H9 (cell line): ENCODE data around the gene PPP2R2B. TPM values are rescaled to one million over a fixed set of nuclear protein-coding genes. Genes with fewer than 3 reads are reported as not detected.

Experiments used
- DNase-seq: peaks from one replicate; pipeline ENCODE4 v3.0.0-alpha.2; 2017
- H2AFZ ChIP-seq: one replicate; pipeline ENCODE4 v1.6.1; 2013; ENCODE audit warnings: mild to moderate bottlenecking, low read length, control low read depth, moderate library complexity
- H2AK5ac ChIP-seq: 2 replicates; pipeline ENCODE4 v1.6.1; 2013; ENCODE audit warnings: low read length, control low read depth, mixed read lengths; ENCODE audit not compliant: insufficient read length
- H2BK120ac ChIP-seq: one replicate; pipeline ENCODE4 v1.6.1; 2013; ENCODE audit warnings: low read depth, mild to moderate bottlenecking, low read length, control low read depth, inconsistent platforms; ENCODE audit not compliant: poor library complexity, severe bottlenecking
- H2BK12ac ChIP-seq: 2 replicates; pipeline ENCODE4 v1.6.1; 2013; ENCODE audit warnings: low read length, control low read depth, mixed read lengths, low read depth; ENCODE audit not compliant: insufficient read length
- H2BK15ac ChIP-seq: 2 replicates; pipeline ENCODE4 v1.6.1; 2013; ENCODE audit warnings: low read depth, low read length, control low read depth
- H2BK20ac ChIP-seq: one replicate; pipeline ENCODE4 v1.6.1; 2013; ENCODE audit warnings: low read depth, mild to moderate bottlenecking, low read length, control low read depth, inconsistent platforms; ENCODE audit not compliant: poor library complexity, severe bottlenecking
- H2BK5ac ChIP-seq: 2 replicates; pipeline ENCODE4 v1.6.1; 2013; ENCODE audit warnings: low read length, control low read depth, mixed read lengths; ENCODE audit not compliant: insufficient read length
- H3K14ac ChIP-seq: 2 replicates; pipeline ENCODE4 v1.6.1; 2013; ENCODE audit warnings: low read length, control low read depth; ENCODE audit not compliant: insufficient read depth
- H3K18ac ChIP-seq: 2 replicates; pipeline ENCODE4 v1.6.1; 2013; ENCODE audit warnings: low read depth, mild to moderate bottlenecking, mixed read lengths, low read length, control low read depth; ENCODE audit not compliant: insufficient read length
- H3K23ac ChIP-seq: 2 replicates; pipeline ENCODE4 v1.6.1; 2013; ENCODE audit warnings: low read length, control low read depth, mixed read lengths, low read depth; ENCODE audit not compliant: insufficient read length
- H3K23me2 ChIP-seq: 2 replicates; pipeline ENCODE4 v1.6.1; 2013; ENCODE audit warnings: low read depth, mild to moderate bottlenecking, mixed read lengths, low read length, control low read depth; ENCODE audit not compliant: insufficient read length, poor library complexity, severe bottlenecking
- H3K27ac ChIP-seq: 2 replicates; pipeline ENCODE4 v1.5.1; 2013; ENCODE audit warnings: low read length, control low read depth, mixed read lengths, low read depth; ENCODE audit not compliant: insufficient read length
- H3K27me3 ChIP-seq: 2 replicates; pipeline ENCODE4 v1.6.1; 2013; ENCODE audit warnings: low read length, control low read depth, inconsistent platforms; ENCODE audit not compliant: insufficient read depth
- H3K4ac ChIP-seq: 2 replicates; pipeline ENCODE4 v1.6.1; 2013; ENCODE audit warnings: low read depth, mild to moderate bottlenecking, control low read depth, inconsistent platforms, low read length, moderate library complexity
- H3K4me1 ChIP-seq: 2 replicates; pipeline ENCODE4 v1.6.1; 2013; ENCODE audit warnings: low read length, control low read depth, inconsistent platforms; ENCODE audit not compliant: insufficient read depth
- H3K4me2 ChIP-seq: 2 replicates; pipeline ENCODE4 v1.6.1; 2013; ENCODE audit warnings: low read length, control low read depth, mixed read lengths; ENCODE audit not compliant: insufficient read length, insufficient read depth
- H3K56ac ChIP-seq: 2 replicates; pipeline ENCODE4 v1.6.1; 2013; ENCODE audit warnings: low read depth, mild to moderate bottlenecking, mixed read lengths, low read length, control low read depth; ENCODE audit not compliant: insufficient read length
- H3K79me1 ChIP-seq: 2 replicates; pipeline ENCODE4 v1.6.1; 2013; ENCODE audit warnings: low read depth, mild to moderate bottlenecking, moderate library complexity, low read length, control low read depth, inconsistent platforms; ENCODE audit not compliant: insufficient read depth, poor library complexity, severe bottlenecking
- H3K79me2 ChIP-seq: 2 replicates; pipeline ENCODE4 v1.6.1; 2013; ENCODE audit warnings: low read length, control low read depth, inconsistent platforms; ENCODE audit not compliant: insufficient read depth
- H3K9ac ChIP-seq: 2 replicates; pipeline ENCODE4 v1.6.1; 2013; ENCODE audit warnings: low read length, control low read depth, mixed read lengths; ENCODE audit not compliant: insufficient read length; ENCODE audit errors: extremely low read depth
- H3K9me3 ChIP-seq: one replicate; pipeline ENCODE4 v1.6.1; 2013; ENCODE audit warnings: low read depth, low read length, inconsistent platforms; ENCODE audit not compliant: control insufficient read depth
- H3T11ph ChIP-seq: one replicate; pipeline ENCODE4 v1.6.1; 2013; ENCODE audit warnings: mild to moderate bottlenecking, low read length, control low read depth, inconsistent platforms
- H4K20me1 ChIP-seq: one replicate; pipeline ENCODE4 v1.6.1; 2013; ENCODE audit not compliant: control insufficient read depth, insufficient read length, insufficient read depth
- H4K5ac ChIP-seq: 2 replicates; pipeline ENCODE4 v1.6.1; 2013; ENCODE audit warnings: low read depth, mild to moderate bottlenecking, mixed read lengths, low read length, control low read depth; ENCODE audit not compliant: insufficient read length
- H4K8ac ChIP-seq: replicated peaks from 2 replicates; pipeline ENCODE4 v1.6.1; 2013; ENCODE audit warnings: low read length, control low read depth, mixed read lengths, low read depth; ENCODE audit not compliant: insufficient read length
- H4K91ac ChIP-seq: 2 replicates; pipeline ENCODE4 v1.6.1; 2013; ENCODE audit warnings: low read depth, mild to moderate bottlenecking, moderate library complexity, mixed read lengths, low read length, control low read depth; ENCODE audit not compliant: insufficient read length
- H3K27ac Mint-ChIP-seq, 3 experiments: 2 replicates in 2 of 3; 3 replicates in 1 of 3; pipeline ENCODE4 v1.8.0; 2020 to 2021; ENCODE audit warnings: mixed read lengths in 3 of 3, mild to moderate bottlenecking in 1 of 3, moderate library complexity in 1 of 3
- H3K27me3 Mint-ChIP-seq: 2 replicates; pipeline ENCODE4 v1.8.0; 2021; ENCODE audit warnings: low read depth, mild to moderate bottlenecking, moderate library complexity, mixed read lengths
- H3K36me3 Mint-ChIP-seq, 3 experiments: 2 replicates in 2 of 3; 3 replicates in 1 of 3; pipeline ENCODE4 v1.8.0; 2020 to 2021; ENCODE audit warnings: low read depth in 3 of 3, mixed read lengths in 3 of 3; ENCODE audit not compliant: insufficient read depth in 1 of 3
- H3K4me1 Mint-ChIP-seq, 2 experiments: 2 replicates each; pipeline ENCODE4 v1.8.0; 2020; ENCODE audit warnings: mixed read lengths in 2 of 2
- H3K4me3 Mint-ChIP-seq, 2 experiments: 2 replicates in 1 of 2; 3 replicates in 1 of 2; pipeline ENCODE4 v1.8.0; 2020 to 2021; ENCODE audit warnings: mild to moderate bottlenecking in 2 of 2, mixed read lengths in 2 of 2, moderate library complexity in 1 of 2
- H3K9me3 Mint-ChIP-seq, 2 experiments: 2 replicates in 1 of 2; 3 replicates in 1 of 2; pipeline ENCODE4 v1.8.0; 2020; ENCODE audit warnings: mild to moderate bottlenecking in 2 of 2, mixed read lengths in 2 of 2, moderate library complexity in 1 of 2
- CTCF ChIP-seq: fragments of 200-600 bp; sonication (generic); conservative IDR thresholded peaks from 3 replicates; pipeline ENCODE4 v1.8.0; 2021; ENCODE audit warnings: antibody characterized with exemption, mild to moderate bottlenecking
- WGBS: extraction: QIAGEN DNeasy Blood & Tissue Kit; methylation state at CpG from one replicate; pipeline ENCODE4 v1.1.7; 2013; ENCODE audit warnings: missing lambda C conversion rate, low lambda C conversion rate, mixed read lengths; ENCODE audit not compliant: insufficient read length; ENCODE audit errors: extremely low coverage; 5-methylcytosine and 5-hydroxymethylcytosine counted together
- total RNA-seq: library from RNA; stranded (reverse); gene quantifications from 2 replicates; pipeline ENCODE4 v1.2.1, GENCODE V29; 2021

PPP2R2B gene
- total RNA-seq, 1 experiment from 2014 or later: 14.3 TPM

- Histone ChIP-seq H3K23me2 (peaks cover 2% of the 10 kb centered on the region), H3K56ac (no peak overlapping the region), H2BK20ac (no peak overlapping the region), H3K27ac (no peak overlapping the region), H2BK12ac (no peak overlapping the region), H4K5ac (no peak overlapping the region), H4K91ac (no peak overlapping the region), H3T11ph (no peak overlapping the region), H2BK5ac (no peak overlapping the region), H2BK15ac (no peak overlapping the region), H3K9me3 (no peaks in the 10 kb centered on the region), H2AK5ac (no peak overlapping the region), H3K18ac (no peak overlapping the region), H3K79me1 (no peaks in the 10 kb centered on the region), H3K79me2 (no peaks in the 10 kb centered on the region), H3K4me1 (peaks cover 21% of the 10 kb centered on the region), H4K8ac (no peak overlapping the region), H2BK120ac (no peak overlapping the region), H4K20me1 (no peaks in the 10 kb centered on the region), H3K27me3 (no peaks in the 10 kb centered on the region), H2AFZ (no peak overlapping the region), H3K14ac (no peak overlapping the region), H3K4me2 (no peak overlapping the region), H3K23ac (no peak overlapping the region), H3K9ac (no peak overlapping the region), H3K4ac (no peak overlapping the region)
- Mint-ChIP-seq H3K9me3 (no peaks in the 10 kb centered on the region), H3K4me3 (no peak overlapping the region), H3K27ac (no peak overlapping the region), H3K27me3 (no peaks in the 10 kb centered on the region; the same call in 1 of the 2 replicates), H3K36me3 (no peaks in the 10 kb centered on the region), H3K4me1 (peaks cover 73 to 74% of the 10 kb centered on the region in 2 experiments)
- DNase-seq: no peak
- WGBS: no CpG with 5 or more reads among the region's 1 CpG
- TF ChIP-seq CTCF: no peak
Observed at GRCh38 chr5:146794326-146795029, 84.1 kb downstream of the PPP2R2B start.
